ENCODE data around the gene RSPH1.

The RSPH1 gene

DNA sequence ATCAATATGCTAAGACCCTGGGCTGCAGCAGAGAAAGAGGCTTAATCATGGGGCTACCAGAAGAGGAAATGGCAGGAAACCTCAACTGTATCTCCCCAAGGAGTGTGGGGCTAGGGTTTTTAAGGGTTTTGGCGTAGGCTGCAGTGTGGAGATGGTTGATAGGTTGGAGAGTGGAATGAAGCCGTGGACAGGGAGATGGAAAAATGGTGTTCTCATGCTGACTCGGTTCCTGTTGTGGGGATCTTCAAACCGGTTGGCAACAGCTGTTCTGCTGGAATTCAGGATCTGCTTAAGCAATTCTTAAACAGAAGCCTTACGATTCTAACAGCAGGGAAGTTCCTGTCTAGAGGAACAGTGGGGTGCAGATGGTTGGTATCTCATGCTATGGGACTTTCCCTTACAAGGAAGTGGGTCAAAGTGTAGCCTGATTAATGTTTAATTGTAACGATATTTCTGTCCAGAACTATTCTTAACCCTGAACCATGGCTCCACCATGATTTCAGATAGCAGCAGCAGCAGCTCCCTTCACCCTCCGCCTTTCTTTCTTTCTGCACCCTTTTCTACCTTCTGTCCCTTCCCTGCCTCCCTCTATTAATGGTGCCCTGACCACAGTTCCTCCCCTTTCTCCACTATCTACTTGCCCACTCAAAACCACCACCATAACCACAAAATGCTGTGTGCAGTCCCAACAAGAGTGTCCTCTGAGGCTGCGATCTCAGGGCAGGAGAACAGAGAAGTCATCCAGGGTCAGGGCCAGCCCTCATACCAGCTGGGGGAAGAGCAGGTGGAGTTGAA is 30.8 kb downstream of the RSPH1 start:
- peak; percentile 29 for DNase-seq (ENCODE audit: low spot score)

DNA sequence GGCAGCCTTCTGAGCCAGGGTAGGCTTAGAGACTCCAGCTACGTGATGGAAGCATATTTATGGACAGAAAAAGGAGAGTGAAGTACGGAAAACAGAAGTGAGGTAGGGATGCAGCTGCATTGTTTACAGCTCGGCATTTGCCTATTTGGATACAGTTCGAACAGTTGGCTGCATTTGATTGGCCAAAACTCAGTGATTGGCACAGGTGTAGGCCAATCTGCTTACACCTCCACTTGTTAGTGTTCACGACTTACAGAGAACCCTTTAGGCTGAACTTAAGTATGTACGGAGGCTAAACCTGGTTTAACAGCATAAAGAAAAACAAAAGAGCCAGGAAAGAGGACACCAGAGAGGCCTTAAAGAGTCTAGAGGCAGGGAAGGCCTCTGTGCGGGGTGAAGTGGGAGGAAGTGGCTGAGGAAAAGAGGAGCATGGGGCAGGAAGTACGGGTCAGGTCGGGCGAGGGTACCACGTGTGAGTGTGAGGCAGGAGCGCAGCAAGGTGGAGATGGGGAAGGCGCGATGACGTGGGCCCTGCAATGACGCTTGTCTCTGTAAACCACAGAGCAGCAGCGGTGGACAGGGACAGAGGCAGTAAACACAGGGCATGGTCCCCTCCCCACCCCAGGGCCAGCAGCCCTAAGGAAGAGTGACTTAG is 32.0 kb downstream of the RSPH1 start:
- DNase-seq (ENCODE audit: low spot score) = peak; percentile 74

DNA sequence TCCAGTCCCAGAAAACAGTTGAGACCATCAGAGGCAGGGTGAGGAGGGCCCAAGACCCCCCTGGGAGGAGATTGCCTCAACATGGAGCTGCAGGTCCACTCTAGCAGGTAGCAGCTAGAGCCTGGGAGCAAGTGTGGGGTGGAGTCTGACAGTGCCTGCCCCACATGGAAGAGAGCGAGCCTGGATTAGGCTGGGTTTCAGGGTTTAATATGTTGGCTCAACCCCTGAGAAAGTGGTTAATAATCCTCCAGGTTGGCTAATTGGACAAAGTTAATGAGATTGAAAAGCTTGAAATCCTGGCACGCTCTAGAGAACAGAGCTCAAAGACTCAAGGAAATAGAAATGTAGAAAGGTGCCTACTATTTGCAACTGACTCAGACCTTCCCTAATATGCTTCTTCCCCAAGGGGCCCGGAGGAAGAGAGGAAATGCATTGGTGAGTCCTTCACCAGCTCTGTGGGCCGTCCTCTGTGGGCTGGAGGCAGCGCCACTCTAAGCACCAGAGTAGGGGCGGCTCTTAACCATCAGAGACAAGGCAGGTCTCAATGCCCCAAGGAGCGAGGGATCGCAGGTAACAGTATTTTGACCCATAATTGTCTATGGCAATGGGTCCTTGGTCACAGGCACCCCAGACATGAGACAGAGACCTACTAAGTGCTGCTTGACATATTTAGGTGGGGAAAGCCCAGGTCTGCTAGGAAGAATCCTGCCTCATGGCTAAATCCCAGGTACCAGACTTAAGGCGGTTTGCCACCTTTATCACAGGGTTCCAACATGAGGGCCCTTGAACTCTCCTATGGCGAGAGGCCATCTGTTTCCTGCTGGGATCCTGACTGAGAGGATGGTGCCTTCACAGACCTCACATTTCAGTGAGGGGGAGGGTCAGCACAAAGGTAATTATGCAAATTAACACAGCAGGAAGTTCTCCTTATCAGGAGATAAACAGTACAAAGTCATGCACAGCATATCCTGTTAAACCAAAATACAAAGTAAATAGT is 33.8 kb downstream of the RSPH1 start:
- DNase-seq (ENCODE audit: low spot score) = no peak

DNA sequence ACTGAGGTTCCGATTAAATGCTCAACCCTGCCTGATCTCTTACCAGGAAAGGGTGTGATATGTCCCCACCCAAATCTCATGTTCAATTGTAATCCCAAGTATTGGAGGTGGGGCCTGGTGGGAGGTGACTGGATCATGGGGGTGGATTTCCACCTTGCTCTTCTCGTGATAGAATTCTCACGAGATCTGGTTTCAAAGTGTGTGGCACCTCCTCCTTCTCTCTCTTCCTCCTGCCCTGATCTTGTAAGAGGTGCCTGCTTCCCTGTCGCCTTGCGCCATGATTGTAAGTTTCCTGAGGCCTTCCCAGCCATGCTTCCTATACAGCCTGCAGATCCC is 34.9 kb downstream of the RSPH1 start:
- DNase-seq (ENCODE audit: low spot score) = no peak

DNA sequence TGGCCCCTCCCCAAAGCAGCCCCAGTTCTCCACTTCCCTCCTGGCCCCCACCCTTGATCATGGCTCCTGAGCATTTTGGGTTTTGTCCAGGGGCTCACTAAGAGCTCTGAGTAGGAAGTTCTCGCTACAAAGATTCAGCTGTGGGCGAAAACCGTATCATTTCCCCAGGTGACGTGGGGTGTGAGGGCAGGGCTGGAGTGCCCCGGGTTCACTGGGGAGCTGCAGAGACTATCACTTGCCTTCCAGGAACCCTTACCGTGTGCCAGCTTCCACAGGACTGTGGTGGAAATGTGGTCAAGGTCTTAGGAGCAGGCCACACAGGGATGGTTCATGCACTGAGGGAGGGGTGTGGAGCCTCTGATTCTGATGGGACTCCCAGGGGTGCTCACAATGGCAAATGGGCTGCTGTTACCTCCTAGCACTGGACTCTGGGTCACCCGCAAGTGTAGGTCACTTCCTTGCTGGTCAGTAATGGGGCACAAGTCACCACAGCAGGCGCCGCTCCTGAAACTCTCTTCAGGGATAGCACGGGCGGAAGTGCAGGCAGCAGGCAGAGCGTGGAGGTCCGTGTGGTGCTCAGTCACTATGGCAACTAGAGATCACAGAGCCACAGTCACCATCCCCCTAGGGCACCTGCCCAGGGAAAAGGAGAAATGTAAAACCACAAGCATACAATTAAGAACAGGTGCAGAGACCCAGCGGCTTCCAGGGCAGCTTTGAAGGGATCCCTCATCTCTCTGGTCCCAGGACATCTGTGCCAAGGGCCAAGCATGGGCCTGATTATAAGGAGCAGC is 35.4 kb downstream of the RSPH1 start:
- DNase-seq (ENCODE audit: low spot score) = no peak

DNA sequence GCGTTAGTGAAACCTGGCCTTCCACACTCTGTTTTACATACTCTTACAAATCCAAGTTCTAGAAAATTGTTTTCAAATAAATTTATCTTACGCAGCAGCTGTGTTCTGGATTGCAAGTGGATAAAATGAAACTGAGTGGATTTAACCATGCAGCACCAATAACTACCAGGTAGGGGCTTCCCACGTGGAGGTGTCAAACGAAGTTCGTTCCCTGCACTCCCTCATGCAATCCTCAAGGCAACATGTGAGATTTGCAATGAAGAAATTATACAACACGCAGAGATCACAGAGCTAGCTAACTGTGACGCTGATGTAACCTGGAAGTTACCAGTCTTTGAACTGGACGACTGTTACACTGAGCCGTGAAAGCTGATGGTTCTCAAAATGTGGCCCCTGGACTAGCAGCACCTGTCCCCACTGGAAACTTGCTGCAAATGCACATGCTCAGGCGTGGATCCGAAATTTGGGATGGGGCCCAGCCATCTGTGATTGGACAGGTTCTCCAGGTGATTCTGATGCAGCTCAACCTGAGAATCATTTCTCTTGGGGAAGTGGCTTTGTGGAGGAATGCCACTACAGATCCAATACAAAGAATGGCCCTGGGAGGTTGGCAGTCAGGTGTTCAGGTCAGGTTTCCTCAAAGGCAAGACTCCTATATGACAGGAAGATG is 36.3 kb downstream of the RSPH1 start:
- no peak for DNase-seq (ENCODE audit: low spot score)

DNA sequence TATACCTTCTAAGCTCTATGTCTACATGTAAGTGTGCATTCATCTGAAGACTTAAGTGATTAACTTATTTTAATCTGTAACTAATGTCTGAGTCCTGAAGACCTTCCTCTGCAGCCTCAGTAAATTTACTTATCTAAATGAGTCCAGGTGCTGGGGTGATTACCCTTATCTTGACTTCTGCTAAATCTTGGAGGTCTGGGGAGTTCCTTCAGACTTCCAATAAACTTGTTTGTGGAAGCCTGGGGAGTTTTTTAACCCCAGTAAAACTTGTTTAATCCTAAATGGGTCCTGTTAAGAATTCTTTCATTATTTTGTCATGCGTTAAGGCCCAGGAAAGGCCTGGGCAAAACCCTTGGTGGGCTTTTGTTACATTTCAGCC is 37.0 kb downstream of the RSPH1 start:
- DNase-seq (ENCODE audit: low spot score) = no peak

DNA sequence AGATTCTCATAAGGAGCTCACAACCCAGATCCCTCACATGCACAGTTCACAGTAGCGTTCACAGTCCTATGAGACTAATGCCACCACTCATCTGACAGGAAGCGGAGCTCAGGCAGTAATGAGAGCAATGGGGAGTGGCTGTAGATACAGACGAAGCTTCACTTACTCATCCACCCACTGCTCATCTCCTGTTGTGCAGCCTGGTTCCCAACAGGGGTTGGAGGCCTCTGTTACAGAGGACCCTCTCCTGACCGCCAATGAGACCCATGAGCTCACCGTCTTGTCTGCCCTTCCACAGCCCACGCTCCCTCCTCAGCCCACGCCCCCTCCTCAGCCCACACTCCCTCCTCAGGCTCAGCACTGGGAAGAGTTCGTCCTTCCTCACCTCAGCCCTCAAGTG is 39.6 kb downstream of the RSPH1 start:
- no peak for DNase-seq (ENCODE audit: low spot score)

DNA sequence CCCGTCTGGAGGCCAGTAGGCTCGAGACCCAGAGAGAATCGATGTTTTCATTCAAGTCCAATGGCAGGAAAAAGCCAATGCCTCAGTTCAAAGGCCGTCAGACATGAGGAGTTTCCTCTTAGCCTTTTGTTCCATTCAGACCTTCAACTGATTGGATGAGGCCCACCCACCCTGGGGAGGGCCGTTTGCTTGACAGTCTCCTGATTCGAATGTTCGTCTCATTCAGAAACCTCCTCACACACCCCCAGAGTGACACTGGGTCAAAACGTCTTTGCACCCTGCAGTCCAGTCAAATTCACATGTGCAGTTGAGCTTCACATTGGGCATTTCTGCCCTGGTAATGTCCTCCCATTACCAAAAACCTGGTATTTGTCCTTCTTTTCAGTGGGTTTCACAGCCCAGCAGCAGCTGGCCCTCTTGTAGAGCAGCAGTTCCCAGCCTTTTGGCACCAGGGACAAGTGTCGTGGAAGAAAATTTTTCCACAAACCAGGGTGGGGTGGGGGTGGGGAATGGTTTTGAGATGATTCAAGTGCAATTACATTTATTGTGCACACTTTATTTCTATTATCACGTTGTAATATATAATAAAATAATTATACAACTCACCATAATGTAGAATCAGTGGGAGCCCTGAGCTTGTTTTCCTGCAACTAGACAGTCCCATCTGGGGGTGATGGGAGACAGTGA is 40.1 kb downstream of the RSPH1 start:
- no peak for DNase-seq (ENCODE audit: low spot score)

DNA sequence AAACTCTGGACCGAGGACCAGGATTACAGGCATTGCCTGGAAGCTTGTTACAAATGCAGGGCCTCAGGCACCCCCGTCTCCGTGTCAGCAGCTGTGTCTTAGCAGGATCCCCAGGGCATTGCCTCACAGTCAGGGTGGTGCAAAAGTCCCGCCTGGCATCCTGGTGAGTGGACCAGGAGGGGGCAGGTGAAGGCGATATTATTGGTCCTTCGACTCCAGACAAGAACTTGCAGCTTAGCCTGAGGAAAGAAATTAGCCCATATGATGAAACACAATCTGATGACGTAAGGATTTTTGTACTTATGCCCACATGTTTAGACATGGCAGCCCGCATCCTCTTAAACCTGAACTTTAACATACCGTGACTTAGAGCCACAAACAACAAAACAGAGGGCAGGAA is 40.8 kb downstream of the RSPH1 start:
- DNase-seq (ENCODE audit: low spot score) = no peak

DNA sequence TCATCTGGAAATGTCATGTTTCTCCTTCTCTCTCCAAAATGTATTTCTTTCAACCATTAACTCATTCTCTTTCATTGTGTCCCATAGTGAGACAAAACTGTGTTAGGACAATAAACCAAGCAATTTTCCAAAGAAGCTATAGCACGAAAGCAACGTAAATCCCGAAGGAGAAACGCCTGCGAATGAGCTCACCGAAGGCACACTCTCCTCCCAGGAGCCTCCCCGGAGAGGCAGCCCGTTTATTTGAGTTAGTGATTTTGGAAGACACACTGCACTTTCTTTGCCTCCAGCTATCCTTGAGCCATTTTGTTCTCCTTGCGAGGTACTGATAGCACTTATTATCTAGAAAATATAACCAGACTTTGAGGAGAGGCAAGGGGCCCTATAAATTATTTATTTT is 41.2 kb downstream of the RSPH1 start:
- DNase-seq (ENCODE audit: low spot score) = no peak

DNA sequence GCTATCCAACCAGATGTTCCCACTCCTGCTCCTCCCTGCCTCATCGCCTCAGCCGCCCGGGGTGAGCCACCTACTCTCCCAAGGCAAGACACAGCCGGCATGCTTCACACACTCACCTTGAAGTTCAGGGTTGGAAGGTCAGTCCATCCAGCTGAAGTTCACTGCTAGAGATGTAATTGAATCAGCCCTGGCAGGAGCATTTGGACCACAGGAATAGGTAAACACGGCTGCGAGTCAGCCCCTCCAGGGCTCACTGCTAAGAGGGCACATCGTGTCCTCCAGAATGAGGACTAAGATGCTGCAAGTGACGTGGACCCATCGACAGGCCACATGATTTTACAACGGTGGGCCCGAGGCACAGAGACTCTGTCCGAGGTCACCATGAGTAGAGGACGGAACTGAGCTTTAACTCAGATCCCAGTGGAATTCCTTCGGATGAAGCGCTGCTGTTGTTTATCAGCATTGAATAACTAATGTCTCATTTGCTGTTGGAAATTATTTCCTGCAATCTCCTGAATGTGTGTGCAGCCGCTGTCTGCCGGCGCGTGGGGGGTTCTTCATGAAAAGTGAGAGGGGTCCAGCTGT is 41.9 kb downstream of the RSPH1 start:
- DNase-seq (ENCODE audit: low spot score) = no peak

DNA sequence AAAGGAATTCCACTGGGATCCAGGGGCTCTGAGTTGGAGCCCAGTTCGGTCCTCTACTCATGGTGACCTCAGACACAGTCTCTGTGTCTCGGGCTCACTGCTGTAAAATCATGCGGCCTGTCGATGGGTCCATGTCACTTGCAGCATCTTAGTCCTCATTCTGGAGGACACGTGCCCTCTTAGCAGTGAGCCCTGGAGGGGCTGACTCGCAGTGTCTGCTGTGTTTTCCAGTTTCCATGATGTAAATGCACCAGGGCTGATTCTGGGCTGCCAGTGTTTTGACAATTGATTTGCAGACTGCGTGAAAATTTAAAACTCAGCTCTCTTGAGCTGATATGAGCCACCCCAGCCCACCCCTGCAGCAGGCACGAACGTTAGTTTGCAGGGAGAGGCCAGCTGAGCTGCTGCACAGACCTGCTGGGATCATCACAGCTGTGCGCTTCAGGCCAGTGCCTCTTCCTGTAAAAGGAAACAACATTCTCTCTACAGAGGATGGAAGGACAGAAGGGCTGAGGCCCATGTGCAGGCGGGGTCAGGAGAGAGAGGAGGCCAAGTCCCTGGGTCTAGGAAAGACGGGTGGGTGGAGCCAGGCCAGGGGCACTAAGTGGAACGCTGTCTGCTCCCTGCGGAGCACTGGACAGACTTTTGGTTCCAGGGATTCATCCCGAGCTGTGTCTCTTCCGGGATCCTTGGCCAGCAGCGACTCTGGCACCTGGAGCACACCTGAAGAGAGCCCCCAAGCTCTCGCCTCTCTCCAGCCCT is 42.6 kb downstream of the RSPH1 start:
- DNase-seq (ENCODE audit: low spot score) = no peak

DNA sequence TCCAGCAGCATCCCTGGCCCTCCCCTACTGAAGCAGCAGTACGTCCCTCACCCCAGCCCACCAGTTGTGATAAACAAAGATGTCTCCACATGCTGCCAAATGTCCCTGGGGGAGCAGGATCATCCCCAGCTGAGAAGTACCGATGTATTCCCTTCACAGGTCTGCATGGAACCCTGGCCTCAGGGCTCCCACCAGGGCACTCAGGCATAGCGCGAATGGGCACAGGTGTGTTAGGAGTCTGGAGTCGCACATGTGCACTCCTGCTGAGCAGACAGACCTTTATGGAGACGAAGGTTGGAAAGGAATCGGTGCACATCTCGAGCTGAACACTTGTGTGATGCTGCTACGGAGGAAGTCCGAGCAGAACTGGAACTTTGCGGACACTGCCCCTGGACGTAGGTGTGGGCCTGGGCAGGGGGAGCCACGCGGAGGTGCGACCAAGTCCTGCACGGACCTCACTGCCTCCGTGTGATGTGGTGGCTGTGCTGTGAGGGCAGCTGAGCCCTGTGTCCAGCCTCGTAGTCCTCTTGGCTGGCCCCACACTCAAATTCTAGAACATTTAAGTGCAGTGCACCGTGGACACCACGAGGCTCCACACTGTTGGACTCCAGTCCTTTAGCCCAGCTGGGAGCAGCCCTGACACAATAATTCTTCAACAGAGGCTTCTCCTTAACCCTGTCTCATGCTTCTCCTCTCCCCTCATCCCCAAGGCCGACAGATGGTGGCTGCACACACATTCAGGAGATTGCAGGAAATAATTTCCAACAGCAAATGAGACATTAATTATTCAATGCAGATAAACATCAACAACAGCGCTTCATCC is 43.4 kb downstream of the RSPH1 start:
- DNase-seq (ENCODE audit: low spot score) = no peak

DNA sequence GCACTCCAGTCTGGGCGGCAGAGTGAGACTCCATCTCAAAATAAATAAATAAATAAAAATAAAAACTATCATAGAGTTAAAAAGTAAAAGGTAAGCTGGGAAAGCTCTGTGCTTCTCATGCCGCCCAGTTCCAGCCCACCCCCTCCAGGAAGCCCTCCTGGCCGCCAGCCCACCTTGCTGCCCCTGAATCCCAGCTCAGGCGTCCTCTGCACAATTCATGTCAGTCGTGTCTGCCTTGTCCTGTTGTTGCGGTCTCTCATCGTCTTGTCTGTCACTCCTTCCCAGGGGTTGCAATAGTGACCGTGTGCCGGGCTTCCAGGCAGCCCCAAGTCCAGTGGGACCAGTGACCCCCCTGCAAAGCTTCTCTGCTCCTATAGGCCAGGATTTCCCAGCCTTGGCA is 44.1 kb downstream of the RSPH1 start:
- no peak for DNase-seq (ENCODE audit: low spot score)

DNA sequence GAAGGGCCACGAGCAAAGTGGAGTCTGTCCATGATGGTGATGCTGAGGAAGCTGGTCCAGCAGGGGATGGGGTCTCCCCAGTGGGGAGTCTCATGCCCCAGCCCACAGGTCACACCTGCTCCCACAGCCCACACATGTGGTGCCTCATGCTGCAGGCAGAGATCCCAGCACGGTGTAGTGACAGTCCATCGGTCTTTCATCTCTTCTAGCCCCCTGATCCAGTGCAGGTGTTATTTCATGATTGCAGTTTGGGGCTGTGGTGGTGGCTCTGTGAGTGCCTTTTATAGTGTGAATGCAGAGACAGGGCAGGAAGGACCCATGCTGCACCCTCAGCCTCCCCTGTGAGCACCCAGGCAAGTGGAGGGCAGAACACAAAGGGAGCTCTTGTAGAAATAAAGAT is 47.3 kb downstream of the RSPH1 start:
- DNase-seq (ENCODE audit: low spot score) = no peak

DNA sequence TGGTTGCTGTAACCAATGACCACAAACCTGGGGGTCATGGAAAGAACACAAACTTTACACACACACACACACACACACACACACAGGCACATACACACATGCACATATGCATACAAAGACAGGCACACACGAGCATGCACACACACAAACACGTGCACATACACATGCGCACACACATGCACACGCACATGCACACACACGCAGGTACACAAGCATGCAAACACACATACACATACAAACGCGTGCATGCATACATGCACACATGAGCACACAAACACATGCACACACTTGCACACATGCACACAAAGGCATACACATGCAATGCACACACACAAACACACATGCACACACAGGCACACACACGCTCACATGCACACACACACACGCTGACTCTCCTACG is 48.3 kb downstream of the RSPH1 start:
- DNase-seq (ENCODE audit: low spot score) = no peak

DNA sequence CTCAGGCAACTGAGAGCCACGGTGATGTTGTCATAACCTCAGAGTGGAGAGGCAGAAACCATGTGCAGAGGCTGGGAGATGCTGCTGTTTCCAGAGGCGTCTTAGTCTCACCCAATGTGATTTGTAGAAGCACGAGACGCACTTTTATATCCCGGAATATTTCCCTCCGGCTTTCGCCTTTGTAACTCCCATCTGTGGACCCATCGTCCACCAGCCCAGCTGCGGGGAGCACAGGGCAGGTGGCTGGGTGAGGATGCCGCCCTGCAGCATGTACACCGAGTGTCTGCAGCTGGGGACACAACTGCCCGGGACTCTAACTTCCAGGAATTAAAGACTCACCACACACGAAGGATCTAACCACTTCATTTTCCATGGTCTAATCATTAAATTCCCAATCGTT is 48.8 kb downstream of the RSPH1 start:
- no peak for DNase-seq (ENCODE audit: low spot score)

DNA sequence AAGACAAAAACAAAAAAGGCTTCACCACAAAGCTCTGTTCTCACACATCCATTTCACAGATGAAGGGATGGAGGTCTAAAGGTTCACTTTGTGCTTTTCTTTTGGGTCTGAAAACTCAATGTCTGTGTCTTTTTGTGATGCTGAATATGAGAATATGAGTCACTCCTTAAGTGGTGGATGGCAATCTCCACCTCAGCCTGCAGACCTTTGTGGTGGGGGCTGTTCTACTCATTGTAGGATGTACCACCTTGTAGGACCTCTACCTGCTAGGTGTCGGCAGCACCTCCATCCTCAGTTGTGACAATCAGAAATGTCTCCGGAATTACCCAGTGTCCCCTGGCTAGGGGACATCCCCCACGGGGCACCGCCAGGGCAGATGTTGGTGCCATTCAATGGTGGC is 49.5 kb downstream of the RSPH1 start:
- DNase-seq (ENCODE audit: low spot score) = no peak

All from Ammon's horn (tissue), 1 donor.